Panc1 (cell line): ENCODE results near the gene TNN. TPM values are rescaled to one million over a fixed set of nuclear protein-coding genes. Genes with fewer than 3 reads are reported as not detected.

Source experiments
- ATAC-seq: fragments of 200-7000 bp; cut with Tn5 transposase; 2 replicates; pipeline ENCODE4 v1.9.1; 2020; ENCODE audit warnings: mild to moderate bottlenecking, moderate library complexity
- BruUV-seq: library from RNA; stranded (reverse); fragments of 400-500 nt; replicated peaks from 2 replicates; lab custom pipeline; 2021; lab: Mats Ljungman, UMichigan
- CTCF ChIA-PET: fragments of 300-600 bp; sonication (Branson Sonifier 250); formaldehyde crosslinking; loops from one replicate; lab custom pipeline; 2022; ENCODE audit warnings: antibody characterized with exemption; lab: Charles Lee
- POLR2A ChIA-PET: fragments of 300-600 bp; sonication (Branson Sonifier 250); formaldehyde crosslinking; loops from one replicate; lab custom pipeline; 2022; ENCODE audit warnings: antibody characterized with exemption; lab: Charles Lee
- DNase-seq: peaks from one replicate; pipeline ENCODE4 v3.0.0-alpha.2; 2010; ENCODE audit warnings: low read depth, low spot score
- H3K27ac ChIP-seq: 2 replicates; pipeline ENCODE4 v1.5.1; 2011; ENCODE audit warnings: mild to moderate bottlenecking, low read length, inconsistent platforms
- H3K27me3 ChIP-seq: fragments of 200-500 bp; sonication (Bioruptor generic); 2 replicates; pipeline ENCODE4 v1.6.0; 2014; ENCODE audit warnings: low read length, inconsistent platforms; ENCODE audit not compliant: control insufficient read depth, insufficient read depth
- H3K36me3 ChIP-seq: fragments of 200-500 bp; sonication (Bioruptor generic); 2 replicates; pipeline ENCODE4 v1.5.1; 2014; ENCODE audit warnings: inconsistent platforms, mild to moderate bottlenecking, low read length, moderate library complexity; ENCODE audit not compliant: control insufficient read depth, insufficient read depth
- H3K4me1 ChIP-seq: 2 replicates; pipeline ENCODE4 v1.5.1; 2011; ENCODE audit warnings: inconsistent platforms, mild to moderate bottlenecking, low read length, moderate library complexity; ENCODE audit not compliant: control insufficient read depth, insufficient read depth
- H3K4me3 ChIP-seq, 2 experiments: 2 replicates each; pipeline ENCODE4 v1.5.1; 2011 to 2012; ENCODE audit warnings: low read depth in 2 of 2, low read length in 2 of 2, mild to moderate bottlenecking in 2 of 2, inconsistent platforms in 1 of 2, moderate library complexity in 1 of 2
- H3K9me3 ChIP-seq: fragments of 200-500 bp; sonication (Bioruptor generic); 2 replicates; pipeline ENCODE4 v1.5.1; 2014; ENCODE audit warnings: low read depth, mild to moderate bottlenecking, inconsistent platforms, low read length, moderate library complexity; ENCODE audit not compliant: control insufficient read depth, insufficient read depth
- POLR2AphosphoS5 ChIP-seq: IDR thresholded peaks from 2 replicates; pipeline ENCODE4 v1.6.1; 2012; ENCODE audit warnings: mild to moderate bottlenecking, low read depth, low read length, moderate library complexity
- SIN3A ChIP-seq: IDR thresholded peaks from 2 replicates; pipeline ENCODE4 v1.6.1; 2012; ENCODE audit warnings: low read depth, mild to moderate bottlenecking, low read length, moderate library complexity, borderline replicate concordance; ENCODE audit not compliant: insufficient read depth
- TCF7L2 ChIP-seq: IDR thresholded peaks from 2 replicates; pipeline ENCODE4 v1.6.1; 2011; ENCODE audit warnings: mild to moderate bottlenecking, low read depth, low read length, inconsistent platforms
- in situ Hi-C: cut with HindIII; loops from 2 replicates; pipeline ENCODE4 v1.10.0; 2016; ENCODE audit warnings: low sequenced_read_pairs, low pct_unique_long_range_greater_than_20kb
- intact Hi-C: fragments of 100-400 bp; cut with micrococcal nuclease; formaldehyde crosslinking; loops from one replicate; pipeline ENCODE4 v1.10.0; 2022; ENCODE audit not compliant: unreplicated experiment
- total RNA-seq: library from RNA; stranded (reverse); gene quantifications from one replicate; pipeline ENCODE4 v1.2.1, GENCODE V29; 2021; ENCODE audit not compliant: unreplicated experiment
- TF ChIP-seq, protein P1 (sequence below): fragments of 450-650 bp; IDR thresholded peaks from 2 replicates; pipeline ENCODE4 v1.5.1; 2017; ENCODE audit warnings: mild to moderate bottlenecking
- TF ChIP-seq, protein P2 (sequence below), 2 experiments: IDR thresholded peaks; 2 replicates each; pipeline ENCODE4 v1.6.1; 2011 to 2012; ENCODE audit warnings: low read depth in 2 of 2, control low read depth in 1 of 2, low read length in 1 of 2, mild to moderate bottlenecking in 1 of 2, moderate library complexity in 1 of 2; ENCODE audit not compliant: insufficient read depth in 1 of 2

The TNN gene
- total RNA-seq, 1 experiment from 2014 or later, result not detected

GRCh38 chr1:175045519-175045918, 22.1 kb upstream of the TNN start:
- intact Hi-C loops (no loop called here), in situ Hi-C loops (no loop called here)
- TF ChIP-seq, protein P1, sequence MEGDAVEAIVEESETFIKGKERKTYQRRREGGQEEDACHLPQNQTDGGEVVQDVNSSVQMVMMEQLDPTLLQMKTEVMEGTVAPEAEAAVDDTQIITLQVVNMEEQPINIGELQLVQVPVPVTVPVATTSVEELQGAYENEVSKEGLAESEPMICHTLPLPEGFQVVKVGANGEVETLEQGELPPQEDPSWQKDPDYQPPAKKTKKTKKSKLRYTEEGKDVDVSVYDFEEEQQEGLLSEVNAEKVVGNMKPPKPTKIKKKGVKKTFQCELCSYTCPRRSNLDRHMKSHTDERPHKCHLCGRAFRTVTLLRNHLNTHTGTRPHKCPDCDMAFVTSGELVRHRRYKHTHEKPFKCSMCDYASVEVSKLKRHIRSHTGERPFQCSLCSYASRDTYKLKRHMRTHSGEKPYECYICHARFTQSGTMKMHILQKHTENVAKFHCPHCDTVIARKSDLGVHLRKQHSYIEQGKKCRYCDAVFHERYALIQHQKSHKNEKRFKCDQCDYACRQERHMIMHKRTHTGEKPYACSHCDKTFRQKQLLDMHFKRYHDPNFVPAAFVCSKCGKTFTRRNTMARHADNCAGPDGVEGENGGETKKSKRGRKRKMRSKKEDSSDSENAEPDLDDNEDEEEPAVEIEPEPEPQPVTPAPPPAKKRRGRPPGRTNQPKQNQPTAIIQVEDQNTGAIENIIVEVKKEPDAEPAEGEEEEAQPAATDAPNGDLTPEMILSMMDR, result no peak
- TF ChIP-seq TCF7L2 (no peak), SIN3A (no peak), POLR2AphosphoS5 (no peak)
- TF ChIP-seq, protein P2, sequence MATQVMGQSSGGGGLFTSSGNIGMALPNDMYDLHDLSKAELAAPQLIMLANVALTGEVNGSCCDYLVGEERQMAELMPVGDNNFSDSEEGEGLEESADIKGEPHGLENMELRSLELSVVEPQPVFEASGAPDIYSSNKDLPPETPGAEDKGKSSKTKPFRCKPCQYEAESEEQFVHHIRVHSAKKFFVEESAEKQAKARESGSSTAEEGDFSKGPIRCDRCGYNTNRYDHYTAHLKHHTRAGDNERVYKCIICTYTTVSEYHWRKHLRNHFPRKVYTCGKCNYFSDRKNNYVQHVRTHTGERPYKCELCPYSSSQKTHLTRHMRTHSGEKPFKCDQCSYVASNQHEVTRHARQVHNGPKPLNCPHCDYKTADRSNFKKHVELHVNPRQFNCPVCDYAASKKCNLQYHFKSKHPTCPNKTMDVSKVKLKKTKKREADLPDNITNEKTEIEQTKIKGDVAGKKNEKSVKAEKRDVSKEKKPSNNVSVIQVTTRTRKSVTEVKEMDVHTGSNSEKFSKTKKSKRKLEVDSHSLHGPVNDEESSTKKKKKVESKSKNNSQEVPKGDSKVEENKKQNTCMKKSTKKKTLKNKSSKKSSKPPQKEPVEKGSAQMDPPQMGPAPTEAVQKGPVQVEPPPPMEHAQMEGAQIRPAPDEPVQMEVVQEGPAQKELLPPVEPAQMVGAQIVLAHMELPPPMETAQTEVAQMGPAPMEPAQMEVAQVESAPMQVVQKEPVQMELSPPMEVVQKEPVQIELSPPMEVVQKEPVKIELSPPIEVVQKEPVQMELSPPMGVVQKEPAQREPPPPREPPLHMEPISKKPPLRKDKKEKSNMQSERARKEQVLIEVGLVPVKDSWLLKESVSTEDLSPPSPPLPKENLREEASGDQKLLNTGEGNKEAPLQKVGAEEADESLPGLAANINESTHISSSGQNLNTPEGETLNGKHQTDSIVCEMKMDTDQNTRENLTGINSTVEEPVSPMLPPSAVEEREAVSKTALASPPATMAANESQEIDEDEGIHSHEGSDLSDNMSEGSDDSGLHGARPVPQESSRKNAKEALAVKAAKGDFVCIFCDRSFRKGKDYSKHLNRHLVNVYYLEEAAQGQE (IDR thresholded peaks at IDR 0.05; ENCODE audit: insufficient read depth in 1 of 2, low read depth in 2 of 2, low read length in 1 of 2), result no peak
- DNase-seq (no peak), ATAC-seq (no peak)
- POLR2A ChIA-PET, result interaction anchor here (0.7 kb wide), 1 partner anchor 927 kb away, joined by 3 read pairs; no protein-coding TSS in a partner anchor
- no peak overlapping the region for H3K4me3 ChIP-seq
- H3K4me1 ChIP-seq, result no peaks in the 10 kb centered on the region
- CTCF ChIA-PET, result no interaction called here
- no peaks in the 10 kb centered on the region for H3K9me3 ChIP-seq
- H3K36me3 ChIP-seq, result no peaks in the 10 kb centered on the region
- H3K27ac ChIP-seq, result no peak overlapping the region
- BruUV-seq, result no TSS peak
- H3K27me3 ChIP-seq, result peaks cover 13% of the 10 kb centered on the region

DNA sequence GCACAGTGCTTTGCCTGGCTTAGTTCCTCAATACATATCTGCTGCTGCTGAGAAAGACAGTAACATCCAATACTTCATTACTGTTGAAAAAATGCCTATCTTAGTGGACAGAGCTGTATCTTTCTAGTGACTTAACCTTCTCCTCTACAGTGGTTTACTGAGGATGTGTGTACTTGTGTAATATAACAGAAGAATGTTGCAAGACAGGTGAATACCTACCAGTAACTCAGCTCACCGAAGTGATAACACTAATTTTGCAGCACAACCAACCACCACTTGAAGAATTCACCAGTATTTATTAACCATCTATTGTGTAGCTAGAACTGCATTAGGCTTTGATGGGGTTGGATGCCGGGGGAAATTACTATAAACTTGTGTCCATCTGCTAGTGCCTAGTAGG, 16.6 kb upstream of the TNN start:
- Histone ChIP-seq H3K27me3 (peaks cover 15% of the 10 kb centered on the region), H3K4me1 (no peaks in the 10 kb centered on the region), H3K36me3 (no peaks in the 10 kb centered on the region), H3K27ac (no peak overlapping the region), H3K4me3 (no peak overlapping the region), H3K9me3 (no peaks in the 10 kb centered on the region)
- TF ChIP-seq, protein P1, result no peak
- TF ChIP-seq, protein P2 (IDR thresholded peaks at IDR 0.05; ENCODE audit: insufficient read depth in 1 of 2, low read depth in 2 of 2, low read length in 1 of 2), result no peak
- TF ChIP-seq TCF7L2 (no peak), POLR2AphosphoS5 (no peak), SIN3A (no peak)
- ChIA-PET POLR2A (no interaction called here), CTCF (no interaction called here)
- DNase-seq, result no peak
- intact Hi-C loops, result no loop called here
- BruUV-seq, result no TSS peak
- in situ Hi-C loops, result no loop called here
- no peak for ATAC-seq
